Tongue (tissue), 2 donors: ENCODE measurements around the gene GIMAP8. TPM values are rescaled to one million over a fixed set of nuclear protein-coding genes. Genes with fewer than 3 reads are reported as not detected.
A peak's percentile ranks its signal among the peaks of the same experiment; 100 is the strongest.

Source experiments
- DNase-seq: peaks from one replicate; pipeline ENCODE4 v3.0.0-alpha.2; 2015
- total RNA-seq: library from RNA; depleted of rRNA; stranded (reverse); fragments of >200 nt; gene quantifications from one replicate; pipeline ENCODE4 v1.2.3, GENCODE V29; 2014

GIMAP8 gene
- total RNA-seq, 1 donor from 2014 or later = 12.2 TPM

DNA sequence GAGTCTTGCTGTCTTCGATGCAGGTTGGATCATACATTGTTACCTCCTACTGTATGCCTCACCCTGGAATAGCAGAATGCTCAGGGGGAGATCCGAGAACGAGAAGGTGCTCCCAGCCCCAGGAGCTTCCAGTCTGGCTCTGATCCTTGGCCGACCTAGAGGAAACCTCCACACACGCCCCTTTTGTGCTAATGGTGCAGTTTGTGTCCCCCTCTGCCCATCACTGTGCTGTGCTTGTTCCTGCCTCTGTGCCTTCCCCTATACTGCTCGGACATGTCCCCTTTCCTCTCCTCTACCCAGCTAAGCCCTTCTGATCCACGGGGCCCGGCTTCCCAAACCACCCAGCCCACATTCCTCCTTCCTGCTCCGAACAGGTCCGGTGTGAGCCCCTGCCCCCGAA lies 38.8 kb upstream of the GIMAP8 start:
- no peak for DNase-seq

- no peak for DNase-seq
Measured at GRCh38 chr7:150412016-150412415, 38.4 kb upstream of the GIMAP8 start.

GRCh38 chr7:150412518-150413488 lies 37.6 kb upstream of the GIMAP8 start:
- no peak for DNase-seq

DNA sequence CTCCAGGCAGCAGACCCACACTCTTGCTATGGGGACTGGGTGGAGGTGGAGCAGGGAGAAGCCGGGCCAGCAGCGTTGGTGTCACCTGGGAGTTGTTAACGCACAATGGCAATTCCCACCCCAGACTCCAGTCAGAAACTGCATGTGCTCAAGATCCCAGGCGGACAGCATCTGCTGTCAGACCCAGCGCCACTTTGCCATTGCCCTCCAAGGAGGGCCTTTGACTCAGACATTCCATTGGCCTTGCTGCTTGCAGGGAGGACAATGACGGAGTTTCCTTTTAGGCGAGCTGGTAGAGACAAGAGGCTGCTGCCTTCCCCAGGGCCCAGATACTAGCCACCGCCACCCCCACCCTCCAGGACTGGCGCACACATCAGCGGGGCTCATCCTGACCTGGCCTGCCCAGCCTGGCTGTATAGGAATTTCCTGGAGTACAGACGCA lies 36.8 kb upstream of the GIMAP8 start:
- DNase-seq = no peak

DNA sequence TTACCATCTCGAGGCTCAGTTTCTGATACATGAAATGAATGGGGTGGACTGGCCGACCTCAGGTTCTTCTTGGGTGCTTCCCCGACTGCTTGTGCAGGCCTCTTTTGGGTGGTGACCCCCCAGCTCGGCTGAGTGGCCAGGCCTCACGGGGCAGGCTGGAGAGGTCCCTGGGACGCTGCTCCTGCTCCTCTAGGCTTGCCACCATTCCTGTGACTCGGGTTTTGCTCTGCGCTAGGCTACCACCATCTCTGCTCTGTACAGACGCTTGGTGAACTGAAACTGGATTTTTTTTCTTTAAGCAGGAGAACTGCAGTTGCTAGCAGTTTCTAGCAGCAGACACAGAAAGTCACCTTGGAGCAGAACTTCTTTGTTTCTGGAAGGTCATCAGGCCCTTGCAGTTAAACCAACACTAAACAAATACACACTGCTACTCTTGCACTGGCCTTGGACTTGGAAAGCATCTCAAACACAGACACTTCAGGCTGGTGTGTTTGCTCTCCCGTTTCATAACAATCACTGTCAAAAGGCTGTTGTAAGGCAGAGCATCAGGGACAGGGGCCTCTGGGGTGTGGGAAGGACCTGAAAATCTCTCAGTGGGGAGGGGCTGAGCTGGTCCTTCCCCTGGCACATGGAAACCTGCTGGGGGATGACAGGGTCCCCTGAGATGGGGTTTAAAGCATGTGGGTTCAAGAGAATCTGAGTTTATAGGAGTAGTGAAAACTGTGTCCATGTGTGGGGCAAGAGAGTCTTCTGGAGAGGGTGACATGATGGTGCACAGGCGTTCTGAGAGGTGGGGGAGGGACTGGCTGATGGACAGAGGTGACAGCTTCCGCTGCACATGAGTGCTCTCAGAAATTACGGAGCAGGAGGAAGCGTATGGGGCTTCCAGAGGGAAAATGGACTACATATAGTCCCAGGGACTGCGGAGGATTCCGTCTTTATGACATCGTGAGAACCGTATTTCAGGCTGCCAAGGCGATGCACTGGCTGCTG lies 35.0 kb upstream of the GIMAP8 start:
- DNase-seq = no peak

GRCh38 chr7:150417239-150417638 lies 33.2 kb upstream of the GIMAP8 start:
- DNase-seq = no peak

DNA sequence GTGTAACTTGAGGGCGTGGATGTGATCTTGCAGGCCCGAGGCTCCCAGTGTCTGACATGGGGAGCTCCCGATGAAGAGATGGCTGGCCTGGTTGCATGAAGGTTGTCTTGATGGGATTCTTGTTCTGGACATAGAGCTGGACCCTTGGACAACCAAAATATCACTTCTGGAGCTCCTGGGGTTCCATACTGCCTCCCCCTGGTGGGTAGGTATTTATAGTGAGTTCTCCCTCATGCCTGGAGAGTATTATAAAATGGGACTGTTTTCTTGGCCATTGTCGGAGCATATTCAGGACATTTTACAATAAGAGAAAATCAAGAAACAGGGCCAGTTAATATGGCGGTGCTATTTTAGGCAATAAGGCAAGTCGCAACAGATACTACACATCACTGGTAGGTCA lies 32.6 kb upstream of the GIMAP8 start:
- no peak for DNase-seq

GRCh38 chr7:150420242-150420641 lies 30.2 kb upstream of the GIMAP8 start:
- DNase-seq = no peak

DNA sequence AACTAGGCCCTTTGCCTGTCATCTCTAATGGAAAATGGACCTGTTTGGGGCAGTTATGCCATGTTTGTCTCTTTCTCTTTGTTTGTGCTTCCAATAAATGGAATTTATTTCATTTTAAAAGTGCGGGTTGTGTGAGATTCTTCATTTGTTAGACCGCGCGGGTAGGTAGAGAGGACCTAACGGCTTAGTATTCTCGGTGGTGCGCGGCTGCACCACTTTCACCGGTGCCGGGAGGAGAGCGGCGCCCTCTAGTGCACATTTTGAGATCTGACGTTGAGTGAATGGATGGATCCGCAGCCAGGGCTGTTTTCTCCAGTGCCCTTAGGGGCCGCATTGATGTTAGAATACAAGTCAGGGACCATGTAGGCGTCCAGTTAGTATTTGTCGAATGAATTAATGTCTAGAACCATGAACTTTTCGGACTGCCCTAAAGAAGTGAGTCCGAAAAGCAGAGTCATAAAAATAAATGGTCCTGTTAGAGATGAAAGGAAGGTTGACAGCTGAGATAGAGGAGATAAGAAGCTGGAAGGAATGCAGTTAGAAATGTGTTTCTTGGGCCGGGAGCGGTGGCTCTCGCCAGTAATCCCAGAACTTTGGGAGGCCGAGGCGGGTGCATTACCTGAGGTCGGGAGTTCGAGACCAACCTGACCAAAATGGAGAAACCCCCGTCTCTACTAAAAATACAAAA lies 29.3 kb upstream of the GIMAP8 start:
- peak; percentile 90 for DNase-seq

DNA sequence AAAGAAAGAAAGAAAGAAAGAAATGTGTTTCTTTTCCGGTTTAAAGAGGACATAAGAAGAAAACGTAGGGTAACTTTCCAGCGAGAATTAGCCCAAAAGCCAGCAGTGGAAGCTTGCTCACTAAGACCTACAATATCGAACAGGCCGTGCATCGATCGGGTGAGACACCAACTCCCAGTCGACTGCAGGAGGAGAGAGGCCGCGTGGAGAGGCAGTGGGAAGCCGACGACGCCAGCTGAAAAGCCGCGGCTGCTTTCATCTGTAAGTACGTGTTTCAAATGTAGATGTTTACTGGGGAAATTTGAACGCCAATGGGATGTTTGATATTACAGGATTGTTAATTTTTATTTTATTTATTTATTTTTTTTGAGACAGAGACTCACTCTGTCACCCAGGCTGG lies 28.6 kb upstream of the GIMAP8 start:
- DNase-seq = no peak

- DNase-seq = no peak
Measured at GRCh38 chr7:150425670-150426069, 24.8 kb upstream of the GIMAP8 start.

- DNase-seq = peak; percentile 79
Measured at GRCh38 chr7:150428671-150429451, 21.6 kb upstream of the GIMAP8 start.

GRCh38 chr7:150429699-150430098 lies 20.7 kb upstream of the GIMAP8 start:
- DNase-seq = no peak

DNA sequence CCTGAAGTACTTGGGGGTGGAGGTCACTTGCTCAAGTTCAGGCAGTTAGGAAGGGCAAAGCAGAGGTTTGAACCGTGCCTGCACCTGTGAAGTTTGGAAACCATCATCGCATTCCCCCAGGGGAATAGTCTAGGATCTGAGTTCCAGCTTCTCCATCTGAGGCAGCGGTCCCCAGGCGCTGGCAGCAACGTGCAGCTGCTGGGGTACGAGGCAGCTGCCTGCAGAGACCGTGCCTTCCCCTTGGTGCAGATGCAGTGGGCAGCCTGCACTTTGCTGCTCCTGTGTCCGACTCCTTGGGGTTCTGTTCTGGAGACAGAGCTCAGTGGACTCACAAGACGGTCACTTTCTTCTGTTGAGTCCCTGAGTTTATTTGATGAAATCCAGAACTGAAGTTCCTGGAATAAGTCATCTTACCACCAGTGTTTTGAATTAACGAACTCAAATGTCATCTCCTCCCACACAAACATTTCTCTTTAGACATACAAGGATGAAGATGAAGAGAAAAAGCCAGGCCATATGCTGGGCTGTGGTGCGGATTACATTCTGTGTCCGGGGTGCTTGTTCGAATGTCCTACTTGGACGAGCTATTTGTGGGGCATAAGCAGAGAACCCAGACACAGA lies 19.9 kb upstream of the GIMAP8 start:
- DNase-seq = no peak

- no peak for DNase-seq
Measured at GRCh38 chr7:150431839-150432658, 18.4 kb upstream of the GIMAP8 start.

- no peak for DNase-seq
Measured at GRCh38 chr7:150432915-150433892, 17.2 kb upstream of the GIMAP8 start.

DNA sequence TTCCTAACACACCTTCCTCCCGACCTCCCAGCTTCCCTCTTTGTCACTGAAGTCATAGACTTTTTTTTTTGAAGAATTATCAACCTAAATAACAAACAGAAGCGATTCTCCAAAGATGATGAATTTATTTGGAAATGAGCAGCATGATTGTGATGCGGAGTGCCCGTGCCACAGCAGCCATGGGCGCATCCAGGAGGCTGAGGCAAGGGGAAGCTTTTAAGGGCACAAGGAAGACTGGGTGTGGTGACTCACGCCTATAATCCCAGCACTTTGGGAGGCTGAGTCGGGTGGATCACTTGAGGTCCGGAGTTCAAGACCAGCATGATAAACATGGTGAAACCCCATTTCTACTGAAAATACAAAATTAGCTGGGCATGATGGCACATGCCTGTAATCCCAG lies 16.2 kb upstream of the GIMAP8 start:
- no peak for DNase-seq

DNA sequence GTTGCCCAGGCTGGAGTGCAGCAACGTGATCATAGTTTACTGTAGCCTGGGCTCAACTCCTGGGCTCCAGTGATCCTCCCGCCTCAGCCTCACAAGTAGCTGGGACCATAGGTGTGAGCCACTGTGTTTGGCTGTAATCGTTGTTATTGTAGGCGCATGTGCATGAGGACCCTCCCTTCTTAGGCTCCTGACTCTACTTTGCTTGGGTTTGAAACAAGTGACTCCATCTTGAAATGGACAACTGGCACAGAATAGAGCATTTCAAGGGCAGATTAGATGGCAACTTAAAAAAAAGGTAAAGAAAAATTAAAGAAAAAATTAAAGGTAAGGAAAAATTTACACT lies 15.4 kb upstream of the GIMAP8 start:
- no peak for DNase-seq
